ENCODE measurements around the gene SLC6A9. TPM values are rescaled to one million over a fixed set of nuclear protein-coding genes. Genes with fewer than 3 reads are reported as not detected.

The SLC6A9 gene
- total and polyA plus RNA-seq, 10 donors = 0.26 to 6.1 (median 2.3) TPM

- DNase-seq = peak; percentile 50
- Histone ChIP-seq H3K36me3 (no peaks in the 10 kb centered on the region), H3K9me3 (no peaks in the 10 kb centered on the region), H3K4me1 (peaks cover 5 to 32% (median 13%) of the 10 kb centered on the region in 6 donors), H3K4me3 (no peak overlapping the region), H3K27ac (peak overlapping the region in 1 of 8 donors; percentile 50), H3K27me3 (replicated peaks in 1 of 7) (no peaks in the 10 kb centered on the region)
- TF ChIP-seq POLR2AphosphoS5 (IDR thresholded peaks at IDR 0.05) (no peak), POLR2A (IDR thresholded peaks at IDR 0.05) (no peak), CTCF (IDR thresholded peaks at IDR 0.05 in 8 of 11, conservative IDR thresholded peaks at IDR 0.05 in 3 of 11) (no peak)
- intact Hi-C loops (cut with DNase I; ENCODE audit: low total_unique reads) = no loop called here
- WGBS, 5 donors = 79 to 89% (median 85%) methylated on average over 13 of the region's 13 CpGs
These were observed 6.2 kb downstream of the SLC6A9 start for GRCh38 chr1:44024903-44025525.

- 87 to 96% (median 91%) methylated on average over 9 to 14 of the region's 14 CpGs for WGBS, 5 donors
- Histone ChIP-seq H3K4me3 (no peak overlapping the region), H3K27me3 (replicated peaks in 1 of 7) (no peaks in the 10 kb centered on the region), H3K4me1 (peaks cover 1 to 27% (median 8%) of the 10 kb centered on the region in 6 donors), H3K36me3 (no peaks in the 10 kb centered on the region), H3K9me3 (no peaks in the 10 kb centered on the region), H3K27ac (peak overlapping the region in 1 of 8 donors; percentile 50)
- intact Hi-C loops (cut with DNase I; ENCODE audit: low total_unique reads) = no loop called here
- DNase-seq = peak; percentile 67
- TF ChIP-seq POLR2A (IDR thresholded peaks at IDR 0.05) = no peak
- no peak for TF ChIP-seq POLR2AphosphoS5 (IDR thresholded peaks at IDR 0.05)
- TF ChIP-seq CTCF (IDR thresholded peaks at IDR 0.05 in 8 of 11, conservative IDR thresholded peaks at IDR 0.05 in 3 of 11) = no peak
These were observed 7.0 kb downstream of the SLC6A9 start for GRCh38 chr1:44024031-44024902.

- no peaks in the 10 kb centered on the region for H3K27me3 ChIP-seq (replicated peaks in 1 of 7)
- no peak for DNase-seq
- no peak overlapping the region for H3K4me3 ChIP-seq
- peaks cover 0 to 21% (median 1%) of the 10 kb centered on the region in 6 donors for H3K4me1 ChIP-seq
- no peaks in the 10 kb centered on the region for H3K9me3 ChIP-seq
- no peaks in the 10 kb centered on the region for H3K36me3 ChIP-seq
- no peak overlapping the region for H3K27ac ChIP-seq
- TF ChIP-seq POLR2A (IDR thresholded peaks at IDR 0.05) (no peak), CTCF (IDR thresholded peaks at IDR 0.05 in 8 of 11, conservative IDR thresholded peaks at IDR 0.05 in 3 of 11) (no peak), POLR2AphosphoS5 (IDR thresholded peaks at IDR 0.05) (no peak)
- 88 to 93% (median 90%) methylated on average over 9 to 10 of the region's 10 CpGs for WGBS, 5 donors
- intact Hi-C loops (cut with DNase I; ENCODE audit: low total_unique reads) = no loop called here
These were observed 9.5 kb downstream of the SLC6A9 start for GRCh38 chr1:44021581-44022321.

Data from spleen (tissue), 11 donors.